Liver (tissue), 9 donors: Measurements from ENCODE around the gene PSMD14. TPM values are rescaled to one million over a fixed set of nuclear protein-coding genes. Genes with fewer than 3 reads are reported as not detected.

ENCODE experiments used
- DNase-seq: peaks from one replicate; pipeline ENCODE4 v3.0.0-alpha.2; 2017; ENCODE audit warnings: low spot score
- H3K27ac ChIP-seq, 2 donors: one replicate each; pipeline ENCODE4 v1.7.0; 2013; ENCODE audit warnings: inconsistent platforms in 2 of 2, low read length in 2 of 2, control low read depth in 1 of 2, low read depth in 1 of 2, mild to moderate bottlenecking in 1 of 2
- H3K27me3 ChIP-seq, 4 donors: one replicate each; pipeline versions ENCODE4 v1.6.1 to v1.7.0; 2013; ENCODE audit warnings: low read length in 3 of 4, inconsistent platforms in 1 of 4, mild to moderate bottlenecking in 1 of 4, moderate library complexity in 1 of 4; ENCODE audit not compliant: control insufficient read depth in 4 of 4, insufficient read depth in 4 of 4
- H3K36me3 ChIP-seq, 4 donors: one replicate each; pipeline versions ENCODE4 v1.6.1 to v1.7.0; 2013; ENCODE audit warnings: low read length in 3 of 4, mild to moderate bottlenecking in 3 of 4, low read depth in 1 of 4, moderate library complexity in 1 of 4; ENCODE audit not compliant: control insufficient read depth in 4 of 4, insufficient read depth in 3 of 4
- H3K4me1 ChIP-seq, 4 donors: one replicate each; pipeline versions ENCODE4 v1.6.1 to v1.7.0; 2013; ENCODE audit warnings: low read length in 3 of 4, mild to moderate bottlenecking in 3 of 4, moderate library complexity in 1 of 4; ENCODE audit not compliant: control insufficient read depth in 4 of 4, insufficient read depth in 4 of 4
- H3K4me3 ChIP-seq, 3 donors: one replicate each; pipeline versions ENCODE4 v1.6.1 to v1.7.0; 2013; ENCODE audit warnings: low read length in 3 of 3, control low read depth in 1 of 3, low read depth in 1 of 3, mild to moderate bottlenecking in 1 of 3
- H3K9ac ChIP-seq, 2 donors: one replicate each; pipeline ENCODE4 v1.7.0; 2013; ENCODE audit warnings: low read length in 2 of 2, mild to moderate bottlenecking in 2 of 2, moderate library complexity in 2 of 2, control low read depth in 1 of 2, low read depth in 1 of 2
- H3K9me3 ChIP-seq, 4 donors: one replicate each; pipeline versions ENCODE4 v1.6.1 to v1.7.0; 2013; ENCODE audit warnings: low read length in 3 of 4; ENCODE audit not compliant: control insufficient read depth in 4 of 4
- EGR1 ChIP-seq, 2 donors: IDR thresholded peaks; 2 replicates each; pipeline ENCODE4 v1.6.1; 2016 to 2018; ENCODE audit warnings: antibody characterized with exemption in 2 of 2, low read depth in 2 of 2
- FOXA2 ChIP-seq: IDR thresholded peaks from 2 replicates; pipeline ENCODE4 v1.6.1; 2016; ENCODE audit warnings: antibody characterized with exemption
- GABPA ChIP-seq, 2 donors: IDR thresholded peaks in 1 of 2; conservative IDR thresholded peaks in 1 of 2; 2 replicates each; pipeline ENCODE4 v1.6.1; 2016; ENCODE audit warnings: antibody characterized with exemption in 2 of 2, mild to moderate bottlenecking in 1 of 2, moderate library complexity in 1 of 2
- HNF4A ChIP-seq, 2 donors: conservative IDR thresholded peaks; 2 replicates each; pipeline ENCODE4 v1.6.1; 2016; ENCODE audit warnings: antibody characterized with exemption in 2 of 2, mild to moderate bottlenecking in 2 of 2
- SP1 ChIP-seq: IDR thresholded peaks from 2 replicates; pipeline ENCODE4 v1.6.1; 2018; ENCODE audit warnings: antibody characterized with exemption, mild to moderate bottlenecking
- TAF1 ChIP-seq: conservative IDR thresholded peaks from 2 replicates; pipeline ENCODE4 v1.6.1; 2016; ENCODE audit warnings: antibody characterized with exemption, mild to moderate bottlenecking
- YY1 ChIP-seq: IDR thresholded peaks from 2 replicates; pipeline ENCODE4 v1.6.1; 2016; ENCODE audit warnings: antibody characterized with exemption, mild to moderate bottlenecking
- WGBS: extraction: QIAGEN DNeasy Blood & Tissue Kit; methylation state at CpG from one replicate; pipeline ENCODE4 v1.1.7; 2013; 5-methylcytosine and 5-hydroxymethylcytosine counted together
- polyA plus RNA-seq, 2 donors: library from polyadenylated mRNA; stranded (reverse) in 1 of 2; unstranded in 1 of 2; fragments of 200-250 nt in 1 of 2; fragments of >200 nt in 1 of 2; fragmentation: Nextera tagmentation in 1 of 2; extraction: Ambion mirVana in 1 of 2; gene quantifications; one replicate each; pipeline versions ENCODE4 v1.2.1 to v1.2.3, GENCODE V29; 2013 to 2015
- total RNA-seq, 2 donors: library from RNA; depleted of rRNA; stranded (reverse); fragments of >200 nt; gene quantifications; one replicate each; pipeline ENCODE4 v1.2.3, GENCODE V29; 2014
- TF ChIP-seq, protein P1 (sequence below): IDR thresholded peaks from 2 replicates; pipeline ENCODE4 v1.6.1; 2016; ENCODE audit warnings: antibody characterized with exemption
- TF ChIP-seq, protein P2 (sequence below): fragments of 150-350 bp; IDR thresholded peaks from 2 replicates; pipeline ENCODE4 v1.5.1; 2017; ENCODE audit warnings: improper control_type of control experiment, low read depth, low read length; ENCODE audit not compliant: missing input control
- TF ChIP-seq, protein P3 (sequence below): IDR thresholded peaks from 2 replicates; pipeline ENCODE4 v1.6.1; 2016; ENCODE audit warnings: antibody characterized with exemption
- TF ChIP-seq, protein P4 (sequence below): IDR thresholded peaks from 2 replicates; pipeline ENCODE4 v1.6.1; 2016; ENCODE audit warnings: antibody characterized with exemption, mild to moderate bottlenecking
- donor health status: healthy.
- donor health status: healthy.
- donor health status: healthy.
- donor health status: healthy.
- donor health status: healthy.

PSMD14 gene
- total and polyA plus RNA-seq, 4 donors, result 32.0 to 37.9 (median 33.7) TPM

DNA sequence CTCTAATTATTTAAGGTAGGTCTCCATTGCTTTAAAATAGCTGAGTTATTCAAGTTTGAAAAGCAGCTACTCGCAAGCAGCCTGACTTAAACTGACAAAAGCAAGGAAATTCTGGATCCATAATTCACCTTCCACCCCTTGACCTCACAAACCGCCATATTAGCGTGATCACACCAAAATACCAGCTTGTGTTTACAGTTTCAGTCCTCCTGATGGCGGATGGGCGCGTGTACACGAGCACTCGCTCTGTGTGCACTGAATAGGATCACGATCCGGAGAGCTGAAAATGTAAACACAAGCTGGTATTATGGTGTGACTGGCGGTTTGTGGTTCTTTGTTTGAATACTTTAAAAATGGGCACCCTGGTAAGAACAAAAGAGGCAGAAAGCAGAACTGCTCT is 42.4 kb upstream of the PSMD14 start:
- Histone ChIP-seq H3K27me3 (no peaks in the 10 kb centered on the region), H3K36me3 (no peaks in the 10 kb centered on the region), H3K4me3 (no peak overlapping the region), H3K4me1 (no peaks in the 10 kb centered on the region), H3K9me3 (no peaks in the 10 kb centered on the region), H3K9ac (no peak overlapping the region), H3K27ac (no peak overlapping the region)
- DNase-seq, result no peak
- TF ChIP-seq, protein P1, sequence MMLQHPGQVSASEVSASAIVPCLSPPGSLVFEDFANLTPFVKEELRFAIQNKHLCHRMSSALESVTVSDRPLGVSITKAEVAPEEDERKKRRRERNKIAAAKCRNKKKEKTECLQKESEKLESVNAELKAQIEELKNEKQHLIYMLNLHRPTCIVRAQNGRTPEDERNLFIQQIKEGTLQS, result no peak
- TF ChIP-seq, protein P2, sequence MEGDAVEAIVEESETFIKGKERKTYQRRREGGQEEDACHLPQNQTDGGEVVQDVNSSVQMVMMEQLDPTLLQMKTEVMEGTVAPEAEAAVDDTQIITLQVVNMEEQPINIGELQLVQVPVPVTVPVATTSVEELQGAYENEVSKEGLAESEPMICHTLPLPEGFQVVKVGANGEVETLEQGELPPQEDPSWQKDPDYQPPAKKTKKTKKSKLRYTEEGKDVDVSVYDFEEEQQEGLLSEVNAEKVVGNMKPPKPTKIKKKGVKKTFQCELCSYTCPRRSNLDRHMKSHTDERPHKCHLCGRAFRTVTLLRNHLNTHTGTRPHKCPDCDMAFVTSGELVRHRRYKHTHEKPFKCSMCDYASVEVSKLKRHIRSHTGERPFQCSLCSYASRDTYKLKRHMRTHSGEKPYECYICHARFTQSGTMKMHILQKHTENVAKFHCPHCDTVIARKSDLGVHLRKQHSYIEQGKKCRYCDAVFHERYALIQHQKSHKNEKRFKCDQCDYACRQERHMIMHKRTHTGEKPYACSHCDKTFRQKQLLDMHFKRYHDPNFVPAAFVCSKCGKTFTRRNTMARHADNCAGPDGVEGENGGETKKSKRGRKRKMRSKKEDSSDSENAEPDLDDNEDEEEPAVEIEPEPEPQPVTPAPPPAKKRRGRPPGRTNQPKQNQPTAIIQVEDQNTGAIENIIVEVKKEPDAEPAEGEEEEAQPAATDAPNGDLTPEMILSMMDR, result no peak
- TF ChIP-seq SP1, result no peak
- no peak for TF ChIP-seq FOXA2
- no peak for TF ChIP-seq TAF1
- TF ChIP-seq, protein P3, sequence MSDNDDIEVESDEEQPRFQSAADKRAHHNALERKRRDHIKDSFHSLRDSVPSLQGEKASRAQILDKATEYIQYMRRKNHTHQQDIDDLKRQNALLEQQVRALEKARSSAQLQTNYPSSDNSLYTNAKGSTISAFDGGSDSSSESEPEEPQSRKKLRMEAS, result no peak
- TF ChIP-seq HNF4A (conservative IDR thresholded peaks at IDR 0.05), result no peak
- TF ChIP-seq YY1, result no peak
- TF ChIP-seq, protein P4, sequence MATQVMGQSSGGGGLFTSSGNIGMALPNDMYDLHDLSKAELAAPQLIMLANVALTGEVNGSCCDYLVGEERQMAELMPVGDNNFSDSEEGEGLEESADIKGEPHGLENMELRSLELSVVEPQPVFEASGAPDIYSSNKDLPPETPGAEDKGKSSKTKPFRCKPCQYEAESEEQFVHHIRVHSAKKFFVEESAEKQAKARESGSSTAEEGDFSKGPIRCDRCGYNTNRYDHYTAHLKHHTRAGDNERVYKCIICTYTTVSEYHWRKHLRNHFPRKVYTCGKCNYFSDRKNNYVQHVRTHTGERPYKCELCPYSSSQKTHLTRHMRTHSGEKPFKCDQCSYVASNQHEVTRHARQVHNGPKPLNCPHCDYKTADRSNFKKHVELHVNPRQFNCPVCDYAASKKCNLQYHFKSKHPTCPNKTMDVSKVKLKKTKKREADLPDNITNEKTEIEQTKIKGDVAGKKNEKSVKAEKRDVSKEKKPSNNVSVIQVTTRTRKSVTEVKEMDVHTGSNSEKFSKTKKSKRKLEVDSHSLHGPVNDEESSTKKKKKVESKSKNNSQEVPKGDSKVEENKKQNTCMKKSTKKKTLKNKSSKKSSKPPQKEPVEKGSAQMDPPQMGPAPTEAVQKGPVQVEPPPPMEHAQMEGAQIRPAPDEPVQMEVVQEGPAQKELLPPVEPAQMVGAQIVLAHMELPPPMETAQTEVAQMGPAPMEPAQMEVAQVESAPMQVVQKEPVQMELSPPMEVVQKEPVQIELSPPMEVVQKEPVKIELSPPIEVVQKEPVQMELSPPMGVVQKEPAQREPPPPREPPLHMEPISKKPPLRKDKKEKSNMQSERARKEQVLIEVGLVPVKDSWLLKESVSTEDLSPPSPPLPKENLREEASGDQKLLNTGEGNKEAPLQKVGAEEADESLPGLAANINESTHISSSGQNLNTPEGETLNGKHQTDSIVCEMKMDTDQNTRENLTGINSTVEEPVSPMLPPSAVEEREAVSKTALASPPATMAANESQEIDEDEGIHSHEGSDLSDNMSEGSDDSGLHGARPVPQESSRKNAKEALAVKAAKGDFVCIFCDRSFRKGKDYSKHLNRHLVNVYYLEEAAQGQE, result no peak
- TF ChIP-seq GABPA (IDR thresholded peaks at IDR 0.05 in 1 of 2, conservative IDR thresholded peaks at IDR 0.05 in 1 of 2), result no peak
- no peak for TF ChIP-seq EGR1 (IDR thresholded peaks at IDR 0.05; ENCODE audit: low read depth in 2 of 2)
- WGBS, result 96% methylated on average over 11 of the region's 11 CpGs

DNA sequence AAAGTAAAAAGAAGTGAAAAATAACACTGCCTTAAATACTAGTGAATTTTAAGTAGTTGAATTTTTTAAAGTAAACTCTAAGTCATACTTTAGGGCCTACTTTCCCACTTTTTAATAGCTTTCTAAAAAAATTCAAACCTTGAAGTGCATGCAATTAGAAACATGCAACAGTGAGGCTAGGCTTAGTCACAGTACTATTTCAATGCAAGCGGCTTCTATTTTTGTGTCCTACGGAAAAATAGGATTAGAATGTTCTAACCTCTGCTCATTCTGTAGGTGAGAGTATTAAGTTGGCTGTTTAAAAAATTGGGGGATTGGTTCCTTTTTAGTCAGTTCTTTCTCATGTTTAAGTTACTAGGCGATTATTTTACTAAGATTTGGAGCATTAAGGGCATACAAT is 39.1 kb upstream of the PSMD14 start:
- Histone ChIP-seq H3K4me1 (no peaks in the 10 kb centered on the region), H3K36me3 (no peaks in the 10 kb centered on the region), H3K27ac (no peak overlapping the region), H3K27me3 (no peaks in the 10 kb centered on the region), H3K4me3 (no peak overlapping the region), H3K9ac (no peak overlapping the region), H3K9me3 (no peaks in the 10 kb centered on the region)
- WGBS, result 97% methylated on average over 3 of the region's 3 CpGs
- no peak for DNase-seq
- TF ChIP-seq SP1 (no peak), HNF4A (conservative IDR thresholded peaks at IDR 0.05) (no peak)
- TF ChIP-seq, protein P1, result no peak
